Thoracic aorta (tissue), 2 donors: ENCODE data around the gene ALG13. TPM values are rescaled to one million over a fixed set of nuclear protein-coding genes. Genes with fewer than 3 reads are reported as not detected.

Experiments used
- ATAC-seq: fragments of 150-250 bp; one replicate; pipeline ENCODE4 v1.8.0; 2017; ENCODE audit warnings: low read depth; ENCODE audit not compliant: insufficient number of reproducible peaks, low FRiP score
- DNase-seq: peaks from one replicate; pipeline ENCODE4 v3.0.0-alpha.2; 2020; ENCODE audit warnings: low spot score
- H3K27ac ChIP-seq, 2 donors: fragments of 200-600 bp; sonication (generic); 1 replicate in 1 of 2; 2 replicates in 1 of 2; pipeline ENCODE4 v1.5.1; 2016; ENCODE audit warnings: mild to moderate bottlenecking in 2 of 2, moderate library complexity in 2 of 2
- H3K27me3 ChIP-seq: fragments of 200-600 bp; sonication (generic); replicated peaks from 2 replicates; pipeline ENCODE4 v1.6.0; 2016; ENCODE audit warnings: mild to moderate bottlenecking; ENCODE audit not compliant: insufficient read depth
- H3K36me3 ChIP-seq: fragments of 200-600 bp; sonication (generic); one replicate; pipeline ENCODE4 v1.5.1; 2016
- H3K4me1 ChIP-seq, 2 donors: fragments of 200-600 bp; sonication (generic); 1 replicate in 1 of 2; 2 replicates in 1 of 2; pipeline versions ENCODE4 v1.5.1 to v1.6.0; 2016; ENCODE audit warnings: low read depth in 2 of 2, mild to moderate bottlenecking in 1 of 2; ENCODE audit not compliant: control insufficient read depth in 1 of 2
- H3K4me3 ChIP-seq: fragments of 200-600 bp; sonication (generic); 2 replicates; pipeline ENCODE4 v1.5.1; 2016; ENCODE audit warnings: mild to moderate bottlenecking
- H3K9me3 ChIP-seq: fragments of 200-600 bp; sonication (generic); 2 replicates; pipeline ENCODE4 v1.5.1; 2016
- total RNA-seq, 2 donors: library from RNA; depleted of rRNA; stranded (reverse); fragments of >200 nt; gene quantifications; one replicate each; pipeline versions ENCODE4 v1.1.0 to v1.2.3, GENCODE V29; 2016
- TF ChIP-seq, protein P1 (sequence below): fragments of 200-600 bp; sonication (generic); IDR thresholded peaks from one replicate; pipeline ENCODE4 v1.5.1; 2019; ENCODE audit warnings: antibody characterized with exemption

Gene ALG13
- total RNA-seq, 2 donors from 2014 or later: 43.3 to 75.0 TPM

GRCh38 chrX:111719426-111720210, 38.6 kb downstream of the ALG13 start:
- DNase-seq (no peak), ATAC-seq (no peak)
- no peaks in the 10 kb centered on the region for H3K9me3 ChIP-seq
- no peak overlapping the region for H3K27ac ChIP-seq
- H3K4me1 ChIP-seq: no peaks in the 10 kb centered on the region
- no peaks in the 10 kb centered on the region for H3K36me3 ChIP-seq
- H3K4me3 ChIP-seq: no peak overlapping the region
- H3K27me3 ChIP-seq: no peaks in the 10 kb centered on the region
- TF ChIP-seq, protein P1, sequence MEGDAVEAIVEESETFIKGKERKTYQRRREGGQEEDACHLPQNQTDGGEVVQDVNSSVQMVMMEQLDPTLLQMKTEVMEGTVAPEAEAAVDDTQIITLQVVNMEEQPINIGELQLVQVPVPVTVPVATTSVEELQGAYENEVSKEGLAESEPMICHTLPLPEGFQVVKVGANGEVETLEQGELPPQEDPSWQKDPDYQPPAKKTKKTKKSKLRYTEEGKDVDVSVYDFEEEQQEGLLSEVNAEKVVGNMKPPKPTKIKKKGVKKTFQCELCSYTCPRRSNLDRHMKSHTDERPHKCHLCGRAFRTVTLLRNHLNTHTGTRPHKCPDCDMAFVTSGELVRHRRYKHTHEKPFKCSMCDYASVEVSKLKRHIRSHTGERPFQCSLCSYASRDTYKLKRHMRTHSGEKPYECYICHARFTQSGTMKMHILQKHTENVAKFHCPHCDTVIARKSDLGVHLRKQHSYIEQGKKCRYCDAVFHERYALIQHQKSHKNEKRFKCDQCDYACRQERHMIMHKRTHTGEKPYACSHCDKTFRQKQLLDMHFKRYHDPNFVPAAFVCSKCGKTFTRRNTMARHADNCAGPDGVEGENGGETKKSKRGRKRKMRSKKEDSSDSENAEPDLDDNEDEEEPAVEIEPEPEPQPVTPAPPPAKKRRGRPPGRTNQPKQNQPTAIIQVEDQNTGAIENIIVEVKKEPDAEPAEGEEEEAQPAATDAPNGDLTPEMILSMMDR: no peak

DNA sequence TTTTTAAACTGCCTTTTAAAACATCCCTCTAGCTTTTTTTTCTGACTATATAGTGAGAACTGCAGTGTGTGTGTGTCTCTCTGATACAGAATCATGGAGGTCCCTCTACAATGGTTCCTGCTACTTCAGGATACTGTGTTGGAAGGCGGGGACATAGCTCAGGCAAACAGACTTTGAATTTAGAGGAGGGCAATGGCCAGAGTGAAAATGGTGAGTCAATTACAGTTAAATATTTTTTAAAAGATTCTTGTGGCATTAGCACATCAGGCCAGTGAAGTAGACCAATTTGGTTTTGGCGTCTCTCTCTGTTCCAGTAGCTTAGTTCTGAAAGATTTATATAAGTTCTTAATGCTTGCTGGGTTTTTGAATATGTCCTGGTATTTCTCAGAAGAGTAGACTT, 47.1 kb downstream of the ALG13 start:
- Histone ChIP-seq H3K27ac (no peak overlapping the region), H3K4me1 (no peaks in the 10 kb centered on the region), H3K27me3 (no peaks in the 10 kb centered on the region), H3K36me3 (no peaks in the 10 kb centered on the region), H3K9me3 (no peaks in the 10 kb centered on the region), H3K4me3 (no peak overlapping the region)
- ATAC-seq (no peak), DNase-seq (no peak)
- TF ChIP-seq, protein P1: no peak

GRCh38 chrX:111731351-111731750, 50.4 kb downstream of the ALG13 start:
- Histone ChIP-seq H3K4me1 (no peaks in the 10 kb centered on the region), H3K9me3 (no peaks in the 10 kb centered on the region), H3K4me3 (no peak overlapping the region), H3K36me3 (no peaks in the 10 kb centered on the region), H3K27ac (no peak overlapping the region), H3K27me3 (no peaks in the 10 kb centered on the region)
- DNase-seq (no peak), ATAC-seq (no peak)
- TF ChIP-seq, protein P1: no peak

DNA sequence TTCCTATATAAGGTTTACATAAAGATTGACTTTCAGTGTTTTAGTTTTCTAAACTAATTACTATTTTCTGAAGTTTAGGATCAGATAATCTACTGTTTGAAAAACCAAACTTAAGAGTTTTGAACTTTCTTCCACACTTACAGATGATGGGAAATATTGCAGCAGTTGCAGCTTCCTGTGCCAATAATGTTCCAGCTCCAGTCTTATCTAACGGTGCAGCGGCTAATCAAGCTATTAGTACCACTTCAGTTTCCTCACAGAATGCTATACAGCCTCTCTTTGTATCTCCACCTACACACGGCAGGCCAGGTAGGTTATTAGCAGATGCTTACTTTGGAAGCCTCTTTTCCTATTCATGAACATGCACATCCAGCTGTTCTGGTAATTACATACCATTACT, 55.6 kb downstream of the ALG13 start:
- Histone ChIP-seq H3K36me3 (no peaks in the 10 kb centered on the region), H3K4me1 (no peaks in the 10 kb centered on the region), H3K27me3 (no peaks in the 10 kb centered on the region), H3K27ac (no peak overlapping the region), H3K4me3 (no peak overlapping the region), H3K9me3 (no peaks in the 10 kb centered on the region)
- no peak for DNase-seq
- ATAC-seq: no peak
- TF ChIP-seq, protein P1: no peak

DNA sequence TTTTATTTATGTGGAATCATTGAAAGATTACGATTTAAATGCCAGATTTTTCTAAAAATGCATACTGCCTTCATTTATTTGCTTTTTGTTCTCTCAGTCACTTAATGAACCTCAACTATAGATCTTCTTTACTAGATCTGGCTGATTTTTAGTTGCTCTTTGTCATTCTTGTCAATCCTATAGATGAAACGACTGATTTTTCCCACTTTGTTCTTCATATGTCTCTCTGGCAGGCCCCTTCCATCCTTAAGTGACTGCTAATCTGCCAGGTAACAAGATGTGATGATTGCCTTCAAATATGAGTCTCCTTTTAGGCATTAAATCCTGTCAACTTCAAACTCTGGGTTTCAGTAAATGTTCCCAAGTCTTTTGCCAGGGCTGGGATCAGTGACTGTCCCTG, 61.0 kb downstream of the ALG13 start:
- Histone ChIP-seq H3K27me3 (no peaks in the 10 kb centered on the region), H3K4me3 (no peak overlapping the region), H3K9me3 (no peaks in the 10 kb centered on the region), H3K27ac (no peak overlapping the region), H3K36me3 (no peaks in the 10 kb centered on the region), H3K4me1 (no peaks in the 10 kb centered on the region)
- no peak for DNase-seq
- no peak for ATAC-seq
- TF ChIP-seq, protein P1: no peak
